WERI-Rb-1 (cell line): ENCODE data around the gene DPH7.
"Not testable (repeated sequence)": the region's sequence is repeated elsewhere in the genome, so short reads cannot be mapped to it uniquely, and the experiment has no call there.

Experiments used
- DNase-seq: peaks from one replicate; pipeline ENCODE4 v3.0.0-alpha.2; 2020
- H3K27ac ChIP-seq: fragments of 250-450 bp; sonication (Bioruptor Pico); 2 replicates; pipeline ENCODE4 v1.5.1; 2020; ENCODE audit warnings: mild to moderate bottlenecking, moderate library complexity
- H3K27me3 ChIP-seq: fragments of 250-450 bp; sonication (Bioruptor Pico); 2 replicates; pipeline ENCODE4 v1.5.1; 2021; ENCODE audit warnings: mild to moderate bottlenecking, low read depth, moderate library complexity; ENCODE audit not compliant: insufficient read depth, severe bottlenecking
- H3K36me3 ChIP-seq: fragments of 250-450 bp; sonication (Bioruptor Pico); 2 replicates; pipeline ENCODE4 v1.5.1; 2020; ENCODE audit warnings: mild to moderate bottlenecking, moderate library complexity
- H3K4me3 ChIP-seq: 2 replicates; pipeline ENCODE4 v1.5.1; 2011; ENCODE audit warnings: low read depth, mild to moderate bottlenecking, control low read depth, low read length
- H3K9me3 ChIP-seq: fragments of 250-450 bp; sonication (Bioruptor Pico); 2 replicates; pipeline ENCODE4 v1.5.1; 2021; ENCODE audit warnings: mild to moderate bottlenecking, moderate library complexity; ENCODE audit not compliant: severe bottlenecking
- TF ChIP-seq, protein P1 (sequence below): IDR thresholded peaks from 2 replicates; pipeline ENCODE4 v1.5.1; 2011; ENCODE audit warnings: low read depth, mild to moderate bottlenecking, control low read depth, inconsistent platforms, low read length

DPH7 gene

DNA sequence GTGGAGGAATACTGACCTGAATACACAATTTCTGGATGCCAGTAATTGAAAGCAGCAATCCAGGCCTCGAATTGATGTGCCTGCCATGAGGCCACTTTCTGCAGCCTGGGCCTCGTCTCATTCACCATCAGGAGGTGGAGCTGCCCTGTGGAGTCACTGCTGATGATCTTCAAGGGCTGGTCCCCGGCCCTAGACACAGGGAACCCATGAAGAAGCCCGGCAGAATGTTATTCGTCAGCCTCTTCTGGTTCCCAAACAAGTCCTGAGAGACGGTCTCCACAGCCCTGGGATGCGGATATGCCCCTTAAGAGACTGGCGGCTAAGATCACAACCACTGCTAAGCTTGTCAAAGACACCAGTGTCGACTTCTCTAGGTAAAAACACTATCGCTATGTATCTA, 4.5 kb downstream of the DPH7 start:
- H3K36me3 ChIP-seq = peaks cover 59% of the 10 kb centered on the region
- no peak for DNase-seq
- no peak overlapping the region for H3K27ac ChIP-seq
- H3K27me3 ChIP-seq = no peaks in the 10 kb centered on the region
- H3K9me3 ChIP-seq = no peaks in the 10 kb centered on the region
- H3K4me3 ChIP-seq = no peak overlapping the region
- TF ChIP-seq, protein P1, sequence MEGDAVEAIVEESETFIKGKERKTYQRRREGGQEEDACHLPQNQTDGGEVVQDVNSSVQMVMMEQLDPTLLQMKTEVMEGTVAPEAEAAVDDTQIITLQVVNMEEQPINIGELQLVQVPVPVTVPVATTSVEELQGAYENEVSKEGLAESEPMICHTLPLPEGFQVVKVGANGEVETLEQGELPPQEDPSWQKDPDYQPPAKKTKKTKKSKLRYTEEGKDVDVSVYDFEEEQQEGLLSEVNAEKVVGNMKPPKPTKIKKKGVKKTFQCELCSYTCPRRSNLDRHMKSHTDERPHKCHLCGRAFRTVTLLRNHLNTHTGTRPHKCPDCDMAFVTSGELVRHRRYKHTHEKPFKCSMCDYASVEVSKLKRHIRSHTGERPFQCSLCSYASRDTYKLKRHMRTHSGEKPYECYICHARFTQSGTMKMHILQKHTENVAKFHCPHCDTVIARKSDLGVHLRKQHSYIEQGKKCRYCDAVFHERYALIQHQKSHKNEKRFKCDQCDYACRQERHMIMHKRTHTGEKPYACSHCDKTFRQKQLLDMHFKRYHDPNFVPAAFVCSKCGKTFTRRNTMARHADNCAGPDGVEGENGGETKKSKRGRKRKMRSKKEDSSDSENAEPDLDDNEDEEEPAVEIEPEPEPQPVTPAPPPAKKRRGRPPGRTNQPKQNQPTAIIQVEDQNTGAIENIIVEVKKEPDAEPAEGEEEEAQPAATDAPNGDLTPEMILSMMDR = no peak

DNA sequence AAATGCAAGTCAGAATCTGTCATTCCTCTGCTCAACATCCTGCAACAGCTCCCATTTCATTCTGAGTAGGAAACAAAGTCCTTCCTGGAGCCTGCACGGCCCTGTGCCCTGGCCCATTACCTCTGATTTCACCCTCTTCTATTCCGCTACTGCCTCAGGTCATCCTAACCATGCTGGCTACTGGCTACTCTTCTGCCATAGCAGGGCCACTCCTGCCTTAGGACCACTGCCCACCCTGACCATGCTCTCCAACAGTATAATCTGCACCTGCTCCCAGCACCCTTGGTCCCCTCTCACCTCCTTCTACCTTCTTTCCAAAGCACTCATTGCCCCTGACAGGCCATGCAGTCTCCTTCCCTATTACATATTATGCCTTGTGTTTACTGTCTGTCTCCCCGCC, 8.2 kb downstream of the DPH7 start:
- no peaks in the 10 kb centered on the region for H3K9me3 ChIP-seq
- no peaks in the 10 kb centered on the region for H3K27me3 ChIP-seq
- H3K36me3 ChIP-seq = peaks cover 38% of the 10 kb centered on the region
- TF ChIP-seq, protein P1 = no peak
- no peak overlapping the region for H3K27ac ChIP-seq
- no peak overlapping the region for H3K4me3 ChIP-seq
- DNase-seq = no peak

DNA sequence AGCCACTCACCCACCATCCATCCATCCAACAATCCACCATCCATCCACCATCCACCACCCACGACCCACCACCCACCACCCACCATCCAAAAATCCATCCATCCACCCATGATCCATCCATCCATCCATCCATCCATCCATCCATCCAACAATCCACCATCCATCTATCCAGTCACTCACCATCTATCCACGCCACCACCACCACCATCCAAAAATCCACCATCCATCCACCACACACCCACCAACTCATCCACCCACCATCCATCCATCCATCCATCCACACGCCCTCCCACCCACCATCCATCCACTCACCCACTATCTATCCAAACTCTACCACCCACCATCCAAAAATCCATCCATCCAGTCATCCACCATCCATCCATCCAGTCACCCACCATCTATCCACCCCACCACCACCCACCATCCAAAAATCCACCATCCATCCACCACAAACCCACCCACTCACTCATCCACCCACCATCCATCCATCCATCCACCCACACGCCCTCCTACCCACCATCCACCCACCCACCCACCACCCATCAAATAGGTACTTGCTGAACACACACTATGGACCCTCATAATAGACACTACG, 9.0 kb downstream of the DPH7 start:
- H3K9me3 ChIP-seq = no peaks in the 10 kb centered on the region
- peaks cover 34% of the 10 kb centered on the region for H3K36me3 ChIP-seq
- H3K4me3 ChIP-seq = no peak overlapping the region
- DNase-seq = no peak
- no peaks in the 10 kb centered on the region for H3K27me3 ChIP-seq
- TF ChIP-seq, protein P1 = no peak
- H3K27ac ChIP-seq = no peak overlapping the region

DNA sequence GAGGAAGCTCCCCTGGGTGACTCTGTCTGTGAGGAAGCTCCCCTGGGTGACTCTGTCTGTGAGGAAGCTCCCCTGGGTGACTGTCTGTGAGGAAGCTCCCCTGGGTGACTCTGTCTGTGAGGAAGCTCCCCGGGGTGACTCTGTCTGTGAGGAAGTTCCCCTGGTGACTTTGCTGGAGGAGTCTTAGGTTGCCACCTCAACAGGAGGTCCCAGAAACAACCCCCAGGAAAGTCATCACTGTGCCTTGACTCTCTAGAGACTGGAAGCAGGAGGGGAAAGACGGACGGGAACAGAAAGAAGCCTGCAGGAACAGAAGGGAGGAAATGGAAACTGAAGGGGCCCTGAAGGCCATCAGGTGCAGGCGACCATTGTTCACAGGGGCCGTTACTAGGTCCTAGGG, 10.3 kb downstream of the DPH7 start:
- H3K27me3 ChIP-seq, DNase-seq: not testable (repeated sequence)
- H3K36me3 ChIP-seq = peaks cover 35% of the 10 kb centered on the region

DNA sequence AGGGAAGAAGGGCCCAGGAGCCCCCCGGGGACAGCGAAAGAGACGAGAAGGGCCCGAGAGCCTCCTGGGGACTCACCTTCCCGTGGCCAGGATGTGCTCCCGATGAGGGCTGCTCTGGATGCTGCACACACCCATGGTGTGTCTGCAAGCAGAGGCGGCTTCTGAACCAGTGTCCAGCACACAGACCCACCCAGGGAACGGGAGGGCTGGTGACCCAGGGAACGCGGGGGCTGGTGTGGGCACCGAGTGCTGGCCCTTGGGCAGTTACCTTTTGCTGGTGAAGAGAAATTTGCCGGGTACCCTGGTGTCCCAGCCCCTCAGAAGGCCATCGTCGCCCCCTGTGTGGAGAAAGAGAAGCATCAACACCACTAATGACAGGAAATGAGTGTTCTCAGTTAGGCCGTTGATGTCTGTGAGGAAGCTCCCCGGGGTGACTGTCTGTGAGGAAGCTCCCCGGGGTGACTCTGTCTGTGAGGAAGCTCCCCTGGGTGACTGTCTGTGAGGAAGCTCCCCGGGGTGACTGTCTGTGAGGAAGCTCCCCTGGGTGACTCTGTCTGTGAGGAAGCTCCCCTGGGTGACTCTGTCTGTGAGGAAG, 13.8 kb downstream of the DPH7 start:
- DNase-seq = no peak
- no peak overlapping the region for H3K4me3 ChIP-seq
- H3K9me3 ChIP-seq = no peaks in the 10 kb centered on the region
- H3K36me3 ChIP-seq = peaks cover 36% of the 10 kb centered on the region
- no peak overlapping the region for H3K27ac ChIP-seq
- TF ChIP-seq, protein P1 = no peak
- no peaks in the 10 kb centered on the region for H3K27me3 ChIP-seq

More for the DNA sequence above, 10.3 kb downstream of the DPH7 start:
- not testable (repeated sequence) for H3K4me3 ChIP-seq, H3K27ac ChIP-seq, H3K9me3 ChIP-seq

DNA sequence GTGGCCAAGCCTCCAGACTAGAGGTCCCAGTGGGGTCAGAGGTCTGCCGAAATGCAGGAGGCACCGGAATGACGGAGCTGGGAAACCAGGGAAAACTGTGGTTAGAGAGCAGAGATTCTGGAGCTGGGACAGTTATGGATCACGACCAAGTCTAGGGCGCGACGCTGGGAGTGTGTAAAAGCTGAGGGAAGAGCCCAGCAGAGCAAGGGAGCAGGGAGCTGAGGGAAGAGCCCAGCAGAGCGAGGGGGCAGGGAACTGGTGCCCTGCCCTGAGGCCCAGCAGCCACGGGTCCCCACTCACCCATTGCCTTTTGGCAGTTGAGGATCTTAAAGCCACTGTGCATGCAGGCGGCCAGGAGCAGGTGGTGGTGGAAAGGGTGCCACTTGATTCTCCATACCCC, 14.6 kb downstream of the DPH7 start:
- H3K27ac ChIP-seq = no peak overlapping the region
- no peak for DNase-seq
- H3K4me3 ChIP-seq = no peak overlapping the region
- H3K9me3 ChIP-seq = no peaks in the 10 kb centered on the region
- H3K36me3 ChIP-seq = peaks cover 38% of the 10 kb centered on the region
- no peaks in the 10 kb centered on the region for H3K27me3 ChIP-seq
- TF ChIP-seq, protein P1 = no peak
